Forelimb muscle (tissue), 1 donor: ENCODE data around the gene FRMD3. TPM values are rescaled to one million over a fixed set of nuclear protein-coding genes. Genes with fewer than 3 reads are reported as not detected.

Experiments
- DNase-seq: peaks from one replicate; pipeline ENCODE4 v3.0.0-alpha.2; 2013; ENCODE audit warnings: low read depth
- polyA plus RNA-seq: library from polyadenylated mRNA; unstranded; fragments of 120-200 nt; gene quantifications from one replicate; pipeline ENCODE4 v1.2.1, GENCODE V29; 2013; ENCODE audit not compliant: insufficient read length

Gene FRMD3
- polyA plus RNA-seq, 1 donor: 31.3 TPM

- no peak for DNase-seq
Observed at GRCh38 chr9:83283528-83283927, 254.7 kb downstream of the FRMD3 start.

GRCh38 chr9:83281306-83282255 is 256.6 kb downstream of the FRMD3 start:
- DNase-seq: no peak

- DNase-seq: no peak
Observed at GRCh38 chr9:83280790-83281189, 257.4 kb downstream of the FRMD3 start.

- DNase-seq: no peak
Observed at GRCh38 chr9:83280268-83280667, 257.9 kb downstream of the FRMD3 start.

GRCh38 chr9:83274787-83275186 is 263.4 kb downstream of the FRMD3 start:
- no peak for DNase-seq

- DNase-seq: no peak
Observed at GRCh38 chr9:83271665-83272071, 266.5 kb downstream of the FRMD3 start.

- no peak for DNase-seq
Observed at GRCh38 chr9:83270116-83270515, 268.1 kb downstream of the FRMD3 start.

- no peak for DNase-seq
Observed at GRCh38 chr9:83267741-83268140, 270.5 kb downstream of the FRMD3 start.

GRCh38 chr9:83266666-83267496 is 271.3 kb downstream of the FRMD3 start:
- no peak for DNase-seq

GRCh38 chr9:83266331-83266665 is 271.9 kb downstream of the FRMD3 start:
- DNase-seq: peak; percentile 43

GRCh38 chr9:83264315-83264714 is 273.9 kb downstream of the FRMD3 start:
- no peak for DNase-seq

GRCh38 chr9:83259558-83259957 is 278.6 kb downstream of the FRMD3 start:
- no peak for DNase-seq

- no peak for DNase-seq
Observed at GRCh38 chr9:83257937-83258891, 280.0 kb downstream of the FRMD3 start.

- DNase-seq: no peak
Observed at GRCh38 chr9:83247732-83248131, 290.5 kb downstream of the FRMD3 start.

GRCh38 chr9:83245979-83246659 is 292.1 kb downstream of the FRMD3 start:
- DNase-seq: no peak

GRCh38 chr9:83242066-83242465 is 296.1 kb downstream of the FRMD3 start:
- DNase-seq: no peak

- DNase-seq: no peak
Observed at GRCh38 chr9:83240671-83241070, 297.5 kb downstream of the FRMD3 start.

GRCh38 chr9:83239747-83240146 is 298.5 kb downstream of the FRMD3 start:
- DNase-seq: no peak

- DNase-seq: no peak
Observed at GRCh38 chr9:83238871-83239640, 299.1 kb downstream of the FRMD3 start.

GRCh38 chr9:83236029-83236696 is 302.0 kb downstream of the FRMD3 start:
- no peak for DNase-seq
